K562 (cell line): ENCODE measurements around the gene FRMPD1. TPM values are rescaled to one million over a fixed set of nuclear protein-coding genes. Genes with fewer than 3 reads are reported as not detected.
A peak's percentile ranks its signal among the peaks of the same experiment; 100 is the strongest.

Source experiments
- ARNT ChIP-seq, 2 experiments: fragments of 450-650 bp; IDR thresholded peaks; 2 replicates each; pipeline ENCODE4 v1.6.1; 2016; ENCODE audit warnings: mild to moderate bottlenecking in 1 of 2
- ATF4 ChIP-seq: fragments of 450-650 bp; formaldehyde crosslinking; IDR thresholded peaks from 2 replicates; pipeline ENCODE4 v1.4.0; 2022; ENCODE audit warnings: mild to moderate bottlenecking, moderate library complexity
- CC2D1A ChIP-seq: fragments of 450-650 bp; IDR thresholded peaks from 2 replicates; pipeline ENCODE4 v1.6.1; 2017; ENCODE audit warnings: mild to moderate bottlenecking
- CEBPZ ChIP-seq: fragments of 150-350 bp; IDR thresholded peaks from 2 replicates; pipeline ENCODE4 v1.6.1; 2014; ENCODE audit warnings: low read depth, mild to moderate bottlenecking, low read length, borderline replicate concordance
- DEAF1 ChIP-seq: fragments of 450-650 bp; formaldehyde crosslinking; IDR thresholded peaks from 2 replicates; pipeline ENCODE4 v1.4.0; 2020; ENCODE audit warnings: mild to moderate bottlenecking, moderate library complexity
- MITF ChIP-seq: IDR thresholded peaks from 2 replicates; pipeline ENCODE4 v1.6.1; 2014; ENCODE audit warnings: antibody characterized with exemption
- NFYB ChIP-seq: IDR thresholded peaks from 2 replicates; pipeline ENCODE4 v1.6.1; 2011; ENCODE audit warnings: mild to moderate bottlenecking, moderate library complexity; ENCODE audit not compliant: insufficient read length; ENCODE audit errors: extremely low read depth
- PHTF2 ChIP-seq: fragments of 250-450 bp; sonication (Bioruptor Pico); IDR thresholded peaks from 2 replicates; pipeline ENCODE4 v1.5.0; 2021; ENCODE audit warnings: mild to moderate bottlenecking
- PRMT5 ChIP-seq: sonication (generic); formaldehyde crosslinking; IDR thresholded peaks from 2 replicates; pipeline ENCODE4 v1.5.0; 2020; ENCODE audit warnings: missing genetic modification reagents
- RBM22 ChIP-seq: fragments of 200-400 bp; formaldehyde crosslinking; IDR thresholded peaks from 2 replicates; pipeline ENCODE4 v1.6.1; 2018; ENCODE audit warnings: low read length, low read depth; ENCODE audit not compliant: poor library complexity, severe bottlenecking
- SIX5 ChIP-seq, 2 experiments: IDR thresholded peaks; 2 replicates each; pipeline ENCODE4 v1.6.1; 2011; ENCODE audit warnings: low read length in 2 of 2, borderline replicate concordance in 1 of 2, low read depth in 1 of 2, mild to moderate bottlenecking in 1 of 2, moderate library complexity in 1 of 2; ENCODE audit not compliant: insufficient read depth in 1 of 2
- SNAPC5 ChIP-seq: fragments of 250-450 bp; sonication (Bioruptor Pico); IDR thresholded peaks from 2 replicates; pipeline ENCODE4 v1.8.0; 2021; ENCODE audit warnings: moderate library complexity, mild to moderate bottlenecking, inconsistent platforms
- SNRNP70 ChIP-seq: fragments of 200-400 bp; formaldehyde crosslinking; optimal IDR thresholded peaks from 2 replicates; pipeline ENCODE3; 2017; ENCODE audit warnings: low read depth, low read length
- SP1 ChIP-seq: sonication (generic); formaldehyde crosslinking; IDR thresholded peaks from 2 replicates; pipeline ENCODE4 v1.8.1; 2022; ENCODE audit warnings: mild to moderate bottlenecking, missing genetic modification reagents
- ZBTB43 ChIP-seq: sonication (generic); formaldehyde crosslinking; IDR thresholded peaks from 2 replicates; pipeline ENCODE4 v1.8.0; 2023; ENCODE audit warnings: mild to moderate bottlenecking, missing genetic modification reagents
- ZNF316 ChIP-seq: fragments of 450-650 bp; IDR thresholded peaks from 2 replicates; pipeline ENCODE4 v1.6.1; 2016
- ZNF444 ChIP-seq: fragments of 250-450 bp; sonication (Bioruptor Pico); IDR thresholded peaks from 2 replicates; pipeline ENCODE4 v1.4.0; 2020; ENCODE audit warnings: mild to moderate bottlenecking, moderate library complexity
- polyA plus RNA-seq, 8 experiments: library from polyadenylated mRNA; depleted of rRNA in 4 of 8; stranded (reverse) in 5 of 8; unstranded in 3 of 8; fragments of >200 nt; fragmentation: Nextera tagmentation in 2 of 8; fragmentation: Illumina TruSeq in 1 of 8; extraction: Ambion mirVana in 2 of 8; extraction: Trizol in 1 of 8; gene quantifications; 2 replicates each; pipeline versions ENCODE4 v1.2.1 to v1.2.3, GENCODE V29; 2011 to 2014; ENCODE audit warnings: inconsistent platforms in 1 of 8, missing spikeins in 1 of 8
- total RNA-seq, 7 experiments: library from RNA; depleted of rRNA in 6 of 7; stranded (reverse); fragments of >200 nt in 6 of 7; fragmentation: Illumina TruSeq in 2 of 7; extraction: Trizol in 2 of 7; gene quantifications; 2 replicates each; pipeline versions ENCODE4 v1.2.1 to v1.2.3, GENCODE V29; 2011 to 2021; ENCODE audit warnings: low replicate concordance in 1 of 7

Gene FRMPD1
- total and polyA plus RNA-seq, 9 of the 15 experiments (the other 6 are each of a cell fraction or from before 2014, with no cell fraction given): not detected

GRCh38 chr9:37752642-37753488 lies 102.1 kb downstream of the FRMPD1 start (continued):
- TF ChIP-seq CEBPZ (no peak), CC2D1A (peak; percentile 55), MITF (no peak), NFYB (peak; percentile 85), ZNF444 (no peak), DEAF1 (no peak), SIX5 (IDR thresholded peaks at IDR 0.05; ENCODE audit: borderline replicate concordance in 1 of 2, insufficient read depth in 1 of 2, low read depth in 1 of 2, low read length in 2 of 2) (no peak), RBM22 (no peak), PHTF2 (CRISPR knock-in tag) (0 out of 2 replicates have a peak, but pooled peaks have one; percentile 9), SNAPC5 (no peak), ZNF316 (no peak), ATF4 (CRISPR knock-in tag) (no peak), PRMT5 (CRISPR knock-in tag) (no peak), SP1 (CRISPR knock-in tag) (no peak), ARNT (IDR thresholded peaks at IDR 0.05) (0 out of 4 replicates have a peak, but pooled peaks of 1 of the 2 experiments have one; percentile 15), SNRNP70 (no peak), ZBTB43 (0 out of 2 replicates have a peak, but pooled peaks have one; percentile 13)
